Esophagus muscularis mucosa (tissue), 3 donors: ENCODE results near the gene CLEC17A.

Source experiments
- POLR2A ChIP-seq: fragments of 450-650 bp; IDR thresholded peaks from one replicate; pipeline ENCODE4 v1.6.1; 2017; ENCODE audit warnings: antibody characterized with exemption, moderate library complexity, mild to moderate bottlenecking, low read depth
- POLR2AphosphoS5 ChIP-seq, 2 donors: sonication (generic); formaldehyde crosslinking; IDR thresholded peaks; one replicate each; pipeline ENCODE4 v1.6.1; 2017; ENCODE audit warnings: antibody characterized with exemption in 2 of 2
- TF ChIP-seq, protein P1 (sequence below), 3 experiments: fragments of 200-600 bp in 2 of 3; fragments of 450-650 bp in 1 of 3; sonication (generic) in 2 of 3; IDR thresholded peaks; one replicate each; pipeline ENCODE4 v1.5.1; 2017 to 2019; ENCODE audit warnings: antibody characterized with exemption in 3 of 3, mild to moderate bottlenecking in 2 of 3, moderate library complexity in 1 of 3

DNA sequence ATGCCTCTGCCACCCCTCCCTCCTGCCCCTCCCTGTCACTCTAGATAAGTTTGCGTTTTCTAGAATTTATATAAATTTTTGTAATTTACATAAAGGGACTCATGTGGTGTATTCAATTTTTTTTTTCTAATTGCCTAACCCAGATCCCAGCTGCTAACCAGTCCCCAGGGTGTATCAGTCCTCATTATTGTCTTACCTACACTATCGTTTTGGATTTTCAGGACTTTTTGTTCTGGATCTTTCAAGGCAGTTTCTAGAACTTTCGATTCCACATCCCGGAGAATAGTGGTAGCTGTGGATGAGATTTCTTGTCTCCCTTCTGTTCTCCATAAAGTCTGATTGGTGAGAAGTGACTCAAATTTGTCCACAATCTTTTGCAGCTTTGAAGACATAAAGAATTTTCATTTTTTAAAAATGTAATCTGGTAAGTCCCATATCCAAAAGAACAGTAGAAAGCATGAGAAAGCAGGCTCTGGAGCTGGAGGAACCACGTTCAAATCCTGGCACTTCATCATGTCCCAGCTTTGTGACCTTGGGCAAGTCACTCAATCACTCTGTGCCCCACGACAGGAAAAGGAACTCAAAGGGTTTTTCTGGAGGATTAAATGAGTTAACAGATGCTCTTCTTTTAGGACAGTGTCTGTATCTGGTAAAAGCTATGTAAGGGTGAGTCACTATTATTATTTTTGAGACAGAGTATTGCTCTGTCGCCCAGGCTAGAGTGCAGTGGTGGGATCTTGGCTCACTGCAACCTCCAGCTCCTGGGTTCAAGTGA, 72.1 kb downstream of the CLEC17A start:
- TF ChIP-seq POLR2A (no peak), POLR2AphosphoS5 (IDR thresholded peaks at IDR 0.05) (no peak)
- TF ChIP-seq, protein P1, sequence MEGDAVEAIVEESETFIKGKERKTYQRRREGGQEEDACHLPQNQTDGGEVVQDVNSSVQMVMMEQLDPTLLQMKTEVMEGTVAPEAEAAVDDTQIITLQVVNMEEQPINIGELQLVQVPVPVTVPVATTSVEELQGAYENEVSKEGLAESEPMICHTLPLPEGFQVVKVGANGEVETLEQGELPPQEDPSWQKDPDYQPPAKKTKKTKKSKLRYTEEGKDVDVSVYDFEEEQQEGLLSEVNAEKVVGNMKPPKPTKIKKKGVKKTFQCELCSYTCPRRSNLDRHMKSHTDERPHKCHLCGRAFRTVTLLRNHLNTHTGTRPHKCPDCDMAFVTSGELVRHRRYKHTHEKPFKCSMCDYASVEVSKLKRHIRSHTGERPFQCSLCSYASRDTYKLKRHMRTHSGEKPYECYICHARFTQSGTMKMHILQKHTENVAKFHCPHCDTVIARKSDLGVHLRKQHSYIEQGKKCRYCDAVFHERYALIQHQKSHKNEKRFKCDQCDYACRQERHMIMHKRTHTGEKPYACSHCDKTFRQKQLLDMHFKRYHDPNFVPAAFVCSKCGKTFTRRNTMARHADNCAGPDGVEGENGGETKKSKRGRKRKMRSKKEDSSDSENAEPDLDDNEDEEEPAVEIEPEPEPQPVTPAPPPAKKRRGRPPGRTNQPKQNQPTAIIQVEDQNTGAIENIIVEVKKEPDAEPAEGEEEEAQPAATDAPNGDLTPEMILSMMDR (IDR thresholded peaks at IDR 0.05): no peak
